Measurements from ENCODE around the gene HELT.
A peak's percentile ranks its signal among the peaks of the same experiment; 100 is the strongest.
"Not testable (repeated sequence)": the region's sequence is repeated elsewhere in the genome, so short reads cannot be mapped to it uniquely, and the experiment has no call there.

HELT gene

DNA sequence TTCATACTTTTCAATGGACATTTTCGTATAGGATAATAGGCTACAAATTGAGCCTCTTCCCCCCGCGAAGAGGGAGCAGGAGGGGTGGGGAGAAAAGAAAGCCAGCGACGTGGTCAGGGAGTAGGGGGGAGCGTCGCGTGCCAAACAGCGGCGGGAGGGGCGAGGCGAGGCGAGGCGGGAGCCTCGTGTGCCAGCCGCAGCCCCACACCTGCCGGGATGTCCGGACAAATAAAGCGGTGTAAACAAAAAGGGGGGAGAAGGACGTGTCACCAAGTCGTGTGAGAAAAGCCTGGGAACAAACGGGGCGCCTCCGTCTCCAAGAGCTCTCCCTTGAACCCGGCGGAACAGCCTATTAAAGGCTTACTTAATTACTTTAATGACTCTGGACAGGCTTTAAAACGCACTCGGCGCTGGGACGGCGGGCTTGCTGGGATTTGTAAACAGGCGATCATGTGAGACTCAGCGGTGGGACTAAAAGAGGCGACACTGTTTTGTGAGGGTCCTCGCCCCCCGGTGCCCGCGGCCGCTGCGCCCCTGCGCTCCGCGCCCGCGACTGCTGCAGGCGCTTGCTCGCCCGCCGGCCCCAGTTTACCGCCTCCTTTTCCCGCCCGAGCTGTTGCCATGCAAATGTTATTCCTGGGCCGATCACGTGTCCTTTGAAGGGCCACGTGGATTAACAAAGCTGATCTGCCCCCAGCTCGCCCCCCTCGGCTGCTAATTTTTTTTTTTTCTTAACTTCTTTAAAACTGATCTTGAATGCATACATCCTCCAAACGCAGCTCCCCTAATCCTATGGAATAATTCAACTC lies at the start of gene HELT:
HELT (plus strand) TSS at position 527 of the 809 bp plus-strand sequence. CDS start 439 bp downstream, outside the sequence.
- peak; percentile 36 for DNase-seq

- no peak for DNase-seq
These were observed 49.5 kb upstream of the HELT start for GRCh38 chr4:184968784-184969201.

DNA sequence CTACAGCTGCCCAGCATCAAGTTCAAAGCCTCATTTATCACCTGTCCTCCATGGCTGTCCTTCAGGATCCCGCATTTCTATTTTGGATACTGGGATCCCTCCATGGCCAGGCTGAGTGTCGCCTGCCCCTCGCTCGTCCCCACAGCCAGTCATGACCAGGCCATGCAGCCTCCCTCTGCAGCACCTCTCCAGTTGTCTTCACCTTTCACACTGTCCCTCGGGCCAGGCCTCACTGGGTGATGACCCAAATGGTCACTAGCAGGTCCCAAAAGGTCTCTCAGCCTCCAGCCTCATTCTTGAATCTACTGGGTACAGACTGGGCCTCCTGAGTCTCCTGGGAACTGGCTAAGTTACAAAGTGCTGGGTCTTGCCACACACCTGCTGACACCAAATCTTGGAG lies 48.7 kb upstream of the HELT start:
- DNase-seq: no peak

GRCh38 chr4:184972991-184973390 lies 45.3 kb upstream of the HELT start:
- DNase-seq: no peak

GRCh38 chr4:184976348-184976747 lies 41.9 kb upstream of the HELT start:
- not testable (repeated sequence) for DNase-seq

GRCh38 chr4:184977747-184978146 lies 40.5 kb upstream of the HELT start:
- DNase-seq: no peak

DNA sequence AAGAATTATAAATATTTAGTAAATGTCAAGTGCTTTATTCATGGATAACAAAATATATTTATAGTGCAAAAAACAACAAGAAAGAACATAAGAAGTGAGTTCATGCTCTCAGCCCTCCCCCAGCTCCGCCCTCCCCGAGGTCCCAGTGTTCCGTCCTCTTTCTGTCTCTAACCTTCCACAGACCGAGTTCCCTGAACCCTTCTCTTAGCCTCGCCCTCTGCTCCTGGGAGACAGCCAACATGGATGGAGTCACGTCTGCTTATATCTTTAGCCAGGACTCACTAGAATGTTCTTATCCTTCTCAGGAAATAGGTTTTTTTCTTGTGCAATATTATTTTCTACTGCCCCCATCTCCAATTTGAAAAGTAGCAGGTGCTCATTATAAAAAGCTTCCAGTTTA lies 40.1 kb upstream of the HELT start:
- DNase-seq: no peak

- DNase-seq: no peak
These were observed 38.7 kb upstream of the HELT start for GRCh38 chr4:184979461-184980124.

DNA sequence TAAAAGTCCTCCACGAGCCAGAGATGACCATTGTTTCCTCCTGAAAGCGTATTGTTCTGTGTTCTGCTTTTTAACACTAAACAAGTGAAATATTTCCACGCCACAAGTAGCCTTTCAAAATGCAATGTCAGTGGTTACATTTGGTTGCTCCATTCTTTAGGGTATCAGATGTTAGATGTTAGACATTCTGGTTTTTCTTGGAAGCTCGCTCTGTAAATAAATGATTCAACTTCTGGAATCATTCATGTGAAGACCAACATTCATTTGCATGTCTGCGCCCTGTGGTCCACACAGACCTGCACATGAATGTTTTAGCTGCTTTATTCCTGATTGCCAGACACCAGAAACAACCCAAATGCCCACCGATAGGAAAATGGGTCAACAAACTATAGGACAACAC lies 38.0 kb upstream of the HELT start:
- no peak for DNase-seq

GRCh38 chr4:184983672-184984356 lies 34.5 kb upstream of the HELT start:
- DNase-seq: peak; percentile 26

DNA sequence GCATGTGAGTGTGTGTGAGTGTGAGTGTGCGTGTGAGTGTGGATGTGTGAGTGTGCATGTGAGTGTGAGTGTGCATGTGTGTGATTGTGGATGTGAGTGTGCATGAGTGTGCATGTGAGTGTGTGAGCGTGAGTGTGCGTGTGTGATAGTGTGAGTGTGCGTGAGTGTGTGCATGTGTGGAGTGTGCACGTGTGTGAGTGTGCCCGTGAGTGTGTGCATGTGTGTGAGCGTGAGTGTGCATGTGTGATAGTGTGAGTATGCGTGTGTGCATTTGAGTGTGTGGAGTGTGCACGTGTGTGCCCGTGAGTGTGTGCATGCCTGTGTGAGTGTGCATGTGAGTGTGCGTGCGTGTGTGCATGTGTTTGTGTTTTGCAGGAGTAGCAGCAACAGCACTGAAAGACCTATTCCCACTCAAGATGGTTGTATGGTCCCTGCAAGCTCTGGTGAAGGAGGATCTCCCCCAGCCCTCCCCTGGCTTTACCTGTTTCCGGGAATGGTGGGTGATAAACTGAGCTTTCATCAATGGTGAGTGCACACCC lies 30.7 kb upstream of the HELT start:
- no peak for DNase-seq

DNA sequence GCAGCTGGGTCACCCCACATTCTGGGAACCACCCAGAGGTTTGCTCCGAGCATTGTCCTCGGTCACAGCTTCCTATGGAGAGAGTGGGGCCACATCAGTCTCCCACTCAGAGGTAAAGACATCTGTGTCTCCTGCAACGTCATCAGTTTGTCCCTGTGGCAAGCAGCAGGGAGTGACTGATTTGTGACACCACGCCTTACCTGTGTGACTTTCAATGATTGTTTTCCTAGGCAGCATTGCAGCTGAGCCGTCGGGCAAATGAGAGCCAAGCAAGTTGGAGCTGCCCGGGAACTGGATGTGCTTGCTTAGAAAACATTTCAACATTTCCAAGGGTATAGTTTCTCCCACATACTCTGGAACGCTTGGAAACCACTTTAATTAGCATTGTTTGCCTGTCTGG lies 29.7 kb upstream of the HELT start:
- DNase-seq: no peak

- not testable (repeated sequence) for DNase-seq
These were observed 29.0 kb upstream of the HELT start for GRCh38 chr4:184989283-184989682.

DNA sequence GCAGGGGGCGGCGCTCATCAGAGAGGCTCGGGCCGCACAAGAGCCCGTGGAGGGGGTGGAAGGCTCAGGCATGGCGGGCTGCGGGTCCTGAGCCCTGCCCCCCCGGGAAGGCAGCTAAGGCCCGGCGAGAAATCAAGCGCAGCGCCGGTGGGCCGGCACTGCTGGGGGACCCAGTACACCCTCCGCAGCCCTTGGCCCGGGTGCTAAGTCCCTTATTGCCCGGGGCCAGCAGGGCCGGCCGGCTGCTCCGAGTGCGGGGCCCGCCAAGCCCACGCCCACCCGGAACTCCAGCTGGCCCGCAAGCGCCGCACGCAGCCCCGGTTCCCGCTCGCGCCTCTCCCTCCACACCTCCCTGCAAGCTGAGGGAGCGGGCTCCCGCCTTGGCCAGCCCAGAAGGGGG lies 28.2 kb upstream of the HELT start:
- DNase-seq: not testable (repeated sequence)

DNA sequence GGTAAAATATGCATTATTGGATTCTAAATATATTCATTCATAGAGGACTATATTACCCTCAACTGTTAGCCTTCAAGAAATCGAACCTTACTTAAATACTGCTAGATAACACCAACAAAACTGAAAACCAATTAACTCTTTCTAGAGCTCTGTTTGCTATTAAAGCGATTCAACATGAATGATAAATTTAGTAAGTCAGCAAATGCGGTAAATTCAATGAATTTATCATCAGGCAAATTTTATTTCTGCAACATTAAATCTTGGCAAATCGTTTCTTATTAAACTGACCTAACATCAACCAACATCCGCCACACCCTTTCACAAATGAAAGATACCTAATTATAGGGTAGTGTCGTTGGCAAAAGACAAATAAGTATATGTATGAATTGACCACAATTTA lies 26.4 kb upstream of the HELT start:
- DNase-seq: no peak

DNA sequence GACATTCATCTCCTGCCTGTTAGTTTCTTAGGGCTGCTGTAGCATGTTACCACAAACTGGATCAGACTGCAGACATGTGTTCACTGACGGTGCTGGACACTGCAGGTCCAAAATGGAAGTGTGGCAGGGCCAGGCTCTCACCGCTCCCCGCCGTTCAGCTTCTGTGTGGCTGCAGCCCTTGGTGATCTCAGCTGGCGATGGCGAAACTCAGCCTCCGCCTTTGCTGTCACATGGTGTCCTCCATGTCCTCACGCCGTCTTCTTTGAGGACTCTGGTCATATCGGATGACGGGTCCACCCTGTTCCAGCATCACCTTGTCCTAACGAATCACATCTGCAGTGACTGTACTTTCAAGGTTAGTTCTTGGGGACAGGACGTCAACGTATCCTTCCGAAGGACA lies 25.9 kb upstream of the HELT start:
- no peak for DNase-seq

- no peak for DNase-seq
These were observed 25.0 kb upstream of the HELT start for GRCh38 chr4:184993247-184993646.

DNA sequence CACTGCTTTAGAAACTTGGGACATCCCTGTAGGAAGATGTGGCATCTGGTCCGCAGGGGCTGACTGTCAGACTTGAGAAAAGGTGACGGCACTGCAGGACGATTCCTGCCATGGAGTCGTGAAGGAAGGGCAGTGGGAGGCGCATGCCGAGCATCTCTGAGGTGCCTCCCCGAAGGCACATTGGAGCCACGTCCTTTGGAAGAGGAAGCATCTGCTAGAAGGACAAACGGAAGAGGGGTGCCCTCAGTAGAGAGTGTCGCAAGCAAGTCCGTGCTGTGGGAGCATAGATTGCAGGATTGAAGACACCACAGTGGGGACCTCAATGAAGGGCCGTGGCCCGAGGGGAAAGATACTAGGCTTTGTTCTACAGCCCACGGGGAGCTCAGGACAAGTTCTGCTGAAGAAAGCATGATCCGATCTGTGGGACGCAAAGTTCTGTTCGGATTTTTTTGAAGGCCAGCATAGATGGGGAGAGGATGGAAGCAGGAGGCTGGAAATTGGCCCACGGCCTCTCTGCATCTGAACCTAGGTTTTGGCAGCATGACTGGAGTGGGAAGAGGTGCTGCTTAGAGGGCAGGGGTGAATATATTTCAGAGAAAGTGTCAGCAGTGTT lies 24.2 kb upstream of the HELT start:
- no peak for DNase-seq

DNA sequence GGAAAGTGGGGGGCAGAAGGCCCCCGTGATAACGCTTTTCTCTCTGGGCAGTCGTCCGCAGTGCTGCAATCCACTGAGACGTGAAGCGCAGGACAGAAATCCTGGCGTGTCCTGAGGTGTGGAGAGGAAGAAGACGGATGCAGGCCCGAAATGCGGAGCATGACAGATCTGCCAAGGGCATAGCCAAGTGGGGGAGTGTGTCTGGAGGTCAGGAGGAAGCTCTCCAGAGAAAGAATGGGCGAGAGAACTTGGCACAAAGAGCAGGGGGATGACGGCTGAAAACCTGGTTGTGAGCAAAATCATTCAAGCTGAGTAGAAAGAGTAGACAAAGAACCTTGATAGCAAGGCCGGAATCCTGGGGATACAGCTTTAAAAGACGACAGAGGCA lies 23.7 kb upstream of the HELT start:
- no peak for DNase-seq

DNA sequence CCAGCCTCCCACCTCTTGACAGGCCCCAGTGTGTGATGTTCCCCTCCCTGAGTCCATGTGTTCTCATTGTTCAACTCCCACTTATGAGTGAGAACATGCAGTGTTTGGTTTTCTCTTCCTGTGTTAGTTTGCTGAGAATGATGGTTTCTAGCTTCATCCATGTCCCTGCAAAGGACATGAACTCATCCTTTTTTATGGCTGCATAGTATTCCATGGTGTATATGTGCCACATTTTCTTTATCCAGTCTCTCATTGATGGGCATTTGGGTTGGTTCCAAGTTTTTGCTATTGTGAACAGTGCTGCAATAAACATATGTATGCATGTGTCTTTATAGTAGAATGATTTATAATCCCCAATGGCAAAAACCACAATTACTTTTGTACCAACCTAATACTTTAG lies 20.6 kb upstream of the HELT start:
- not testable (repeated sequence) for DNase-seq

GRCh38 chr4:185002784-185003183 lies 15.5 kb upstream of the HELT start:
- no peak for DNase-seq

DNA sequence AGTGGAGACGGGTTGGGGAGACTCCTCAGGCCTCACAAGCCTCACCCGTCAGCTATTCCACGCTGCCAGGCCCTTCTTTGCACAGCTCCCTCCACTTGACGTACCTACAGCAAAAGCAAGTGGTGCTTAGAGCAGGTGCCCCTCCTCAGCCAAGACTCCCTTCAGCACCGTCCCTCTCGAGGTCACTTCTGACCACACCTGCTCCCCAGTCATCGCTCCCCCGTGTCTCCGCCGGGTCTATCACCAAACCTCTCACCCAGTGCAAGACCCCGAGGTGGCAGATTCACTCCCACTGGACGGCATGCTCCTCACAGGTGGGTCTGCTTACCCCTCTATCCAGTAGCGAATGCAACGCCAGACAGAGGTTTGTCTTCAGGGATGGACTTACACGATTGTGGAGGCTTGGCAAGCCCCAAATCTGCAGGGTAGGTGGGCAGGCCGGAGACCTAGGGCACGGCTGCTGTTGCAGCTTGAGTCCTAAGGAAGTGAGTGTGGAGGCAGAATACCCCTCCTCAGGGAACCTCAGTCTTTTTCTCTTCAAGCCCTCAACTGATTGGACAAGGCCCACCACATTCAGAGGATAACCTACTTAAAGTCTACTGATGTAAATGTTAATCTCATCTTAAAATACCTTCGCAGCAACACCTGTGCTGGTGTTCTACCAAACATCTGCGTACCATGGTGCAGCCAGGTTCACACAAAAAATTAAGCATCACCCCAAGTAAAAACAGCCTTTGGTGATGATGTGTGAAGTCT lies 14.5 kb upstream of the HELT start:
- no peak for DNase-seq

Measured in NCI-H1105 treated with DMSO at 0.1 percent for 48 hours (cell line).